K562 (cell line): Measurements from ENCODE around the gene ABCB9. TPM values are rescaled to one million over a fixed set of nuclear protein-coding genes. Genes with fewer than 3 reads are reported as not detected.

Experiments
- CGGBP1 ChIP-seq: fragments of 250-450 bp; sonication (Bioruptor Pico); IDR thresholded peaks from 2 replicates; pipeline ENCODE4 v1.9.0; 2021; ENCODE audit warnings: mild to moderate bottlenecking
- DACH1 ChIP-seq: fragments of 450-650 bp; IDR thresholded peaks from 2 replicates; pipeline ENCODE4 v1.6.1; 2018; ENCODE audit not compliant: partially characterized antibody
- HOXB6 ChIP-seq: fragments of 250-450 bp; sonication (Bioruptor Pico); IDR thresholded peaks from 2 replicates; pipeline ENCODE4 v1.5.1; 2022; ENCODE audit warnings: mild to moderate bottlenecking, borderline replicate concordance
- MAZ ChIP-seq, 2 experiments: fragments of 450-650 bp in 1 of 2; sonication (generic) in 1 of 2; formaldehyde crosslinking; IDR thresholded peaks in 1 of 2; conservative IDR thresholded peaks in 1 of 2; 2 replicates each; pipeline versions ENCODE4 v1.4.0 to v1.5.0; 2020; ENCODE audit warnings: mild to moderate bottlenecking in 1 of 2, missing genetic modification reagents in 1 of 2
- MEF2A ChIP-seq: IDR thresholded peaks from 2 replicates; pipeline ENCODE4 v1.6.1; 2011; ENCODE audit warnings: low read depth, mild to moderate bottlenecking, low read length, moderate library complexity; ENCODE audit not compliant: control insufficient read depth
- MTF1 ChIP-seq: fragments of 250-450 bp; sonication (Bioruptor Pico); IDR thresholded peaks from 2 replicates; pipeline ENCODE4 v1.9.0; 2021; ENCODE audit warnings: moderate library complexity, mild to moderate bottlenecking, inconsistent platforms, borderline replicate concordance
- NR4A1 ChIP-seq, 2 experiments: fragments of 250-450 bp in 1 of 2; fragments of 450-650 bp in 1 of 2; sonication (Bioruptor Pico) in 1 of 2; IDR thresholded peaks; 2 replicates each; pipeline versions ENCODE4 v1.4.0 to v1.6.1; 2016 to 2020; ENCODE audit warnings: mild to moderate bottlenecking in 2 of 2, missing compliant biosample characterization in 1 of 2, missing genetic modification characterization in 1 of 2, moderate library complexity in 1 of 2
- POLR2H ChIP-seq: IDR thresholded peaks from 2 replicates; pipeline ENCODE4 v1.6.1; 2016; ENCODE audit warnings: missing genetic modification characterization, low read depth, mild to moderate bottlenecking, control low read depth, missing compliant biosample characterization, moderate library complexity
- RAD21 ChIP-seq, 2 experiments: fragments of 250-450 bp in 1 of 2; fragments of 450-650 bp in 1 of 2; sonication (Bioruptor Pico) in 1 of 2; formaldehyde crosslinking in 1 of 2; IDR thresholded peaks in 1 of 2; conservative IDR thresholded peaks in 1 of 2; 2 replicates each; pipeline versions ENCODE4 v1.4.0 to v1.8.0; 2020 to 2022; ENCODE audit warnings: mild to moderate bottlenecking in 2 of 2, moderate library complexity in 1 of 2
- SMARCA4 ChIP-seq: fragments of 450-650 bp; IDR thresholded peaks from 2 replicates; pipeline ENCODE4 v1.6.1; 2016
- SRSF1 ChIP-seq: fragments of 200-400 bp; formaldehyde crosslinking; IDR thresholded peaks from 2 replicates; pipeline ENCODE4 v1.6.1; 2017; ENCODE audit warnings: mild to moderate bottlenecking, low read depth, low read length, moderate library complexity
- SRSF3 ChIP-seq: fragments of 200-400 bp; formaldehyde crosslinking; IDR thresholded peaks from 2 replicates; pipeline ENCODE4 v1.6.1; 2016; ENCODE audit warnings: mild to moderate bottlenecking, low read length, moderate library complexity; ENCODE audit not compliant: insufficient read depth
- TAF1 ChIP-seq: IDR thresholded peaks from 2 replicates; pipeline ENCODE4 v1.6.1; 2011; ENCODE audit warnings: mild to moderate bottlenecking, low read length, moderate library complexity; ENCODE audit not compliant: insufficient read depth, control insufficient read depth, severe bottlenecking; ENCODE audit errors: extremely low read depth
- TAF7 ChIP-seq: fragments of 450-650 bp; IDR thresholded peaks from 2 replicates; pipeline ENCODE4 v1.6.1; 2016; ENCODE audit warnings: missing genetic modification characterization, missing compliant biosample characterization
- TARDBP ChIP-seq: fragments of 450-650 bp; IDR thresholded peaks from 2 replicates; pipeline ENCODE4 v1.6.1; 2016
- XRCC4 ChIP-seq: IDR thresholded peaks from one replicate; pipeline ENCODE4 v1.6.1; 2011; ENCODE audit not compliant: insufficient read depth, insufficient read length; ENCODE audit errors: extremely low read depth
- ZFPM2 ChIP-seq: fragments of 250-450 bp; sonication (Bioruptor Pico); IDR thresholded peaks from 2 replicates; pipeline ENCODE4 v1.5.1; 2022; ENCODE audit warnings: mild to moderate bottlenecking
- ZNF584 ChIP-seq: fragments of 200-800 bp; sonication (Bioruptor generic); IDR thresholded peaks from 2 replicates; pipeline ENCODE4 v1.6.1; 2016; ENCODE audit warnings: low read depth, mild to moderate bottlenecking, missing genetic modification characterization, missing compliant biosample characterization
- polyA plus RNA-seq, 8 experiments: library from polyadenylated mRNA; depleted of rRNA in 4 of 8; stranded (reverse) in 5 of 8; unstranded in 3 of 8; fragments of >200 nt; fragmentation: Nextera tagmentation in 2 of 8; fragmentation: Illumina TruSeq in 1 of 8; extraction: Ambion mirVana in 2 of 8; extraction: Trizol in 1 of 8; gene quantifications; 2 replicates each; pipeline versions ENCODE4 v1.2.1 to v1.2.3, GENCODE V29; 2011 to 2014; ENCODE audit warnings: inconsistent platforms in 1 of 8, missing spikeins in 1 of 8
- total RNA-seq, 7 experiments: library from RNA; depleted of rRNA in 6 of 7; stranded (reverse); fragments of >200 nt in 6 of 7; fragmentation: Illumina TruSeq in 2 of 7; extraction: Trizol in 2 of 7; gene quantifications; 2 replicates each; pipeline versions ENCODE4 v1.2.1 to v1.2.3, GENCODE V29; 2011 to 2021; ENCODE audit warnings: low replicate concordance in 1 of 7
- TF ChIP-seq, protein P1 (sequence below): sonication (generic); formaldehyde crosslinking; IDR thresholded peaks from 2 replicates; pipeline ENCODE4 v1.8.1; 2022; ENCODE audit warnings: missing genetic modification reagents
- TF ChIP-seq, protein P2 (sequence below): sonication (generic); formaldehyde crosslinking; IDR thresholded peaks from 2 replicates; pipeline ENCODE4 v1.8.1; 2023; ENCODE audit warnings: missing genetic modification reagents, mild to moderate bottlenecking, borderline replicate concordance

ABCB9 gene
- total and polyA plus RNA-seq, 9 of the 15 experiments (the other 6 are each of a cell fraction or from before 2014, with no cell fraction given), result 0.20 to 12.6 (median 6.2) TPM

DNA sequence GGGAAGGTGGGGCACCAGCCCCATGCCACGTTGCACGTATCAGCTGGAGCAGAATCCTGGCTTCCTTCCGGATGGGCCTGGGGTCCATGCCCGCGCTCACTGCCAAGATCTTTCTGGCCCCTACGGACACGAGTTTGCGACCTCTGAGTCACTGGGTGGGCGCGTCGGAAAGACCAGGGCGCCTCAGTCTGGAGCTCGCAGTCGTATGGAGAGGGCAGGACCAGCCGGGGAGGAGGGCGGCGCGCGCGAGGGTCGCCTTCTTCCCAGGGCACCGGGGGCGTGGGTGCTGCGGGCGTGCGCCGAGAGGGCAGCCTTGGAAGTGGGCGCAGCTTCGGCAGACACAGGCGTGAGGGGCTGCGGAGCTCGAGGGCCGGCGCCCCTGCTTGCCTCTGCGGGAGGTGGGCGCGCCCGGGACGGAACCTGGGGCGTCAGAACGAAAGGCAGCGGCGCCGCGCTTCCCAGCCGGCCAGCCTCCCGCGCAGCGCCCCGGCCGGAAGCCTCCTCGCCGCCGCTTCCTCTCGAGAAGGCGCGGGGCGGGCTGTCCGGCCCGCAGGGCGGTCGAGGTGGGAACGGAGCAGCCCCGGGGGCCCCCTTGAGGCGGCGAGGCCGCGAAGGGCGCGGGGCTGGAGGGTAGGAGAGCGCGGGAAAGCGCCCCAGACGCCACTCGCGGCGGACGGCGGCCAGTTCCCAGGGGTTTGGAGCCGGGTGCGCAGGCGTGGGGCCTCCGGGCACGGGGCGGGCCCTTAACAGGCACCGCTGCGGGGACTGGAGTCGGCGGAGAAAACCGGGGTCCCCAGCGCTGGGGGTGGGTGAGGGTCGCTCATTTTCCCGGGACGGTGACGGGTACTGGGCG lies 14.1 kb upstream of the ABCB9 start, which contains the start of gene ARL6IP4 (continued):
- TF ChIP-seq MAZ (CRISPR knock-in tag; conservative IDR thresholded peaks at IDR 0.05 in 1 of 2, IDR thresholded peaks at IDR 0.05 in 1 of 2) (peak in 1 of 2 experiments; percentile 91; a peak in 2 of 4 replicates), HOXB6 (CRISPR knock-in tag) (no peak), XRCC4 (no peak), MEF2A (no peak), DACH1 (no peak), MTF1 (CRISPR knock-in tag) (0 out of 2 replicates have a peak, but pooled peaks have one; percentile 25), RAD21 (CRISPR knock-in tag; conservative IDR thresholded peaks at IDR 0.05 in 1 of 2, IDR thresholded peaks at IDR 0.05 in 1 of 2) (peak in 1 of 2 experiments; percentile 25; a peak in 2 of 4 replicates), TAF1 (peak; percentile 67), TARDBP (peak; percentile 86; the same call in 1 of the 2 replicates), TAF7 (tag) (no peak), SMARCA4 (no peak), NR4A1 (CRISPR knock-in tag; IDR thresholded peaks at IDR 0.05) (0 out of 2 replicates have a peak, but pooled peaks have one; percentile 9), NR4A1 (tag; IDR thresholded peaks at IDR 0.05) (no peak), ZFPM2 (CRISPR knock-in tag) (peak; percentile 46; the same call in 1 of the 2 replicates), POLR2H (peak; percentile 38), CGGBP1 (CRISPR knock-in tag) (peak; percentile 17; the same call in 1 of the 2 replicates), ZNF584 (CRISPR knock-in tag) (no peak), SRSF3 (no peak), SRSF1 (no peak)
- TF ChIP-seq, protein P1, sequence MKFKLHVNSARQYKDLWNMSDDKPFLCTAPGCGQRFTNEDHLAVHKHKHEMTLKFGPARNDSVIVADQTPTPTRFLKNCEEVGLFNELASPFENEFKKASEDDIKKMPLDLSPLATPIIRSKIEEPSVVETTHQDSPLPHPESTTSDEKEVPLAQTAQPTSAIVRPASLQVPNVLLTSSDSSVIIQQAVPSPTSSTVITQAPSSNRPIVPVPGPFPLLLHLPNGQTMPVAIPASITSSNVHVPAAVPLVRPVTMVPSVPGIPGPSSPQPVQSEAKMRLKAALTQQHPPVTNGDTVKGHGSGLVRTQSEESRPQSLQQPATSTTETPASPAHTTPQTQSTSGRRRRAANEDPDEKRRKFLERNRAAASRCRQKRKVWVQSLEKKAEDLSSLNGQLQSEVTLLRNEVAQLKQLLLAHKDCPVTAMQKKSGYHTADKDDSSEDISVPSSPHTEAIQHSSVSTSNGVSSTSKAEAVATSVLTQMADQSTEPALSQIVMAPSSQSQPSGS (CRISPR knock-in tag), result no peak
- TF ChIP-seq, protein P2, sequence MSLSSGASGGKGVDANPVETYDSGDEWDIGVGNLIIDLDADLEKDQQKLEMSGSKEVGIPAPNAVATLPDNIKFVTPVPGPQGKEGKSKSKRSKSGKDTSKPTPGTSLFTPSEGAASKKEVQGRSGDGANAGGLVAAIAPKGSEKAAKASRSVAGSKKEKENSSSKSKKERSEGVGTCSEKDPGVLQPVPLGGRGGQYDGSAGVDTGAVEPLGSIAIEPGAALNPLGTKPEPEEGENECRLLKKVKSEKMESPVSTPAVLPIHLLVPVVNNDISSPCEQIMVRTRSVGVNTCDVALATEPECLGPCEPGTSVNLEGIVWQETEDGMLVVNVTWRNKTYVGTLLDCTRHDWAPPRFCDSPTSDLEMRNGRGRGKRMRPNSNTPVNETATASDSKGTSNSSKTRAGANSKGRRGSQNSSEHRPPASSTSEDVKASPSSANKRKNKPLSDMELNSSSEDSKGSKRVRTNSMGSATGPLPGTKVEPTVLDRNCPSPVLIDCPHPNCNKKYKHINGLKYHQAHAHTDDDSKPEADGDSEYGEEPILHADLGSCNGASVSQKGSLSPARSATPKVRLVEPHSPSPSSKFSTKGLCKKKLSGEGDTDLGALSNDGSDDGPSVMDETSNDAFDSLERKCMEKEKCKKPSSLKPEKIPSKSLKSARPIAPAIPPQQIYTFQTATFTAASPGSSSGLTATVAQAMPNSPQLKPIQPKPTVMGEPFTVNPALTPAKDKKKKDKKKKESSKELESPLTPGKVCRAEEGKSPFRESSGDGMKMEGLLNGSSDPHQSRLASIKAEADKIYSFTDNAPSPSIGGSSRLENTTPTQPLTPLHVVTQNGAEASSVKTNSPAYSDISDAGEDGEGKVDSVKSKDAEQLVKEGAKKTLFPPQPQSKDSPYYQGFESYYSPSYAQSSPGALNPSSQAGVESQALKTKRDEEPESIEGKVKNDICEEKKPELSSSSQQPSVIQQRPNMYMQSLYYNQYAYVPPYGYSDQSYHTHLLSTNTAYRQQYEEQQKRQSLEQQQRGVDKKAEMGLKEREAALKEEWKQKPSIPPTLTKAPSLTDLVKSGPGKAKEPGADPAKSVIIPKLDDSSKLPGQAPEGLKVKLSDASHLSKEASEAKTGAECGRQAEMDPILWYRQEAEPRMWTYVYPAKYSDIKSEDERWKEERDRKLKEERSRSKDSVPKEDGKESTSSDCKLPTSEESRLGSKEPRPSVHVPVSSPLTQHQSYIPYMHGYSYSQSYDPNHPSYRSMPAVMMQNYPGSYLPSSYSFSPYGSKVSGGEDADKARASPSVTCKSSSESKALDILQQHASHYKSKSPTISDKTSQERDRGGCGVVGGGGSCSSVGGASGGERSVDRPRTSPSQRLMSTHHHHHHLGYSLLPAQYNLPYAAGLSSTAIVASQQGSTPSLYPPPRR (CRISPR knock-in tag), result no peak
